HG03280 (cell line): ENCODE results near the gene FAM117A.
"Not testable (repeated sequence)": the region's sequence is repeated elsewhere in the genome, so short reads cannot be mapped to it uniquely, and the experiment has no call there.

Experiments
- ATAC-seq: cut with Tn5 transposase; IDR thresholded peaks from one replicate; pipeline ENCODE4 v1.9.1; 2021; ENCODE audit warnings: mild to moderate bottlenecking, moderate library complexity; ENCODE audit not compliant: unreplicated experiment

FAM117A gene

GRCh38 chr17:49741692-49742076, 22.2 kb downstream of the FAM117A start:
- no peak for ATAC-seq

GRCh38 chr17:49741009-49741691, 22.8 kb downstream of the FAM117A start:
- no peak for ATAC-seq

DNA sequence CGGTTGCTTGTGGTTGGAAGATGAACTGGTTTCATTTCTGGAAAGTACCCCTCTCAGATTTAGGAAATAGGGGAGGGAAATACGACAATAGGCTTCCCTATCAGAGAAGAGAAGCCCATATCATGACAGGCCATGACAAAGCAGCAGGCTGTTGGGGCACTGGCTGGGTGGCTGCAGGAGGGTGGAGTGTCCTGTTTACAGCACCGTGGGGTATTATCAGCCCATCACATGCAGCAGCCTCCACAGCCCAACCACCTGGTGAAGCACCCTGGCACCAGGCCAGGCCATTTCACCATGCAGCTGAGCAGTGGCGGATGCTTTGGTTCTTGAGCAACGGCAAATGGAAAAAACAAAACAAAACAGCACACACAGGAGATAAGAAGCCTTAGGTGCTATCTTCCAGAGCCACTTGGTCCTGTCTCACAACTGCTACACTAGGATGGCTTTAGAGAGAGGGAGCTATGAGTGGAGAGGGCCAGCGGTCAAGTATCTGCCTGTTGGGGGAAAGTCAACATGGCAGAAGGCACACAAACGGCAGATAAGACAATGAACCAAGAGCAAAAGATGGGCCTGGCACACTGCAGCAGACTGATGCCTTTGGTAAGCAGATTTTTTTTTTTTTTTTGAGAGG, 24.2 kb downstream of the FAM117A start:
- ATAC-seq = peak; percentile 49

GRCh38 chr17:49738456-49739163, 25.3 kb downstream of the FAM117A start:
- ATAC-seq = no peak

GRCh38 chr17:49734515-49735490, 29.1 kb downstream of the FAM117A start:
- ATAC-seq = no peak

- no peak for ATAC-seq
Observed at GRCh38 chr17:49731435-49731831, 32.5 kb downstream of the FAM117A start.

GRCh38 chr17:49730785-49731434, 33.0 kb downstream of the FAM117A start:
- ATAC-seq = no peak

GRCh38 chr17:49730078-49730784, 33.7 kb downstream of the FAM117A start:
- no peak for ATAC-seq

DNA sequence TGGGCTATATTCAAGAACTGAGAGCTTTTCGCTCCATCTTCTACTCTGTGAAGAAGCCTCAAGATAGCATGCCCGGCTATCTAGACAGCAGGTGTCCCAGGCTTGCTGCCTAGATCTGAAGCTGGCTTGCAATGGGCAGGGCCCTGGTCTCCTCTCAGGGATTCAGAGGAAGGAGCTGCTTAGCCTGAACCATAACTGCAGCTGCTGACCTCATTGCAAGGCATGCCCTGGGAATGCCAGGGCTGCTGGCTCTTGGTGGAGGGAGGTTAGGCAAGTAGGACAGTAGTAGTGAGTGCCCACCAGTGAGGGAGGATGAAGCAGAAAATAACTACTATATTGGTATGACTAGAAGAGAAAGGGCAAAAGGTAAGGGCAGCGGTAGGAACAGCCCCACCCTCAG, 34.9 kb downstream of the FAM117A start:
- no peak for ATAC-seq

DNA sequence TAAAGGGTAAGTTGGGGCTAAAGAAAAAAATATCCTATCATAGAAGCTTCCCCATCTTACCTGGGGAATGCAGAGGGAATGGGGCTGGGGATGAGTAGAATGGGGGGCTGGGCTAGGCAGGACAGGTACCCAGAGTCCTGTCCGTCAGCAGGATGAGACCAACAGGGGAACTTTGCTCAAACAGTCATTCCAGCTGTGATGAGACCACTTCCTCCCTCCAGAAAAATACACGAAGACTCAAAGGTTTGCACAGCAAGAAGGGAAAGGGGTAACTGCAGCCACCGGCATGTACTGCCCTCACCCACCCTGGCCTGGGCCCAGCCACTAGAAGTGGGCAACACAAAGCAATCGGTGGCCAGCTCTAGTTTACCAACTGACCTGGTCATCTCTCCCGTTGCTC, 35.5 kb downstream of the FAM117A start:
- no peak for ATAC-seq

GRCh38 chr17:49727380-49727779, 36.6 kb downstream of the FAM117A start:
- no peak for ATAC-seq

GRCh38 chr17:49725452-49726130, 38.3 kb downstream of the FAM117A start:
- ATAC-seq = no peak

DNA sequence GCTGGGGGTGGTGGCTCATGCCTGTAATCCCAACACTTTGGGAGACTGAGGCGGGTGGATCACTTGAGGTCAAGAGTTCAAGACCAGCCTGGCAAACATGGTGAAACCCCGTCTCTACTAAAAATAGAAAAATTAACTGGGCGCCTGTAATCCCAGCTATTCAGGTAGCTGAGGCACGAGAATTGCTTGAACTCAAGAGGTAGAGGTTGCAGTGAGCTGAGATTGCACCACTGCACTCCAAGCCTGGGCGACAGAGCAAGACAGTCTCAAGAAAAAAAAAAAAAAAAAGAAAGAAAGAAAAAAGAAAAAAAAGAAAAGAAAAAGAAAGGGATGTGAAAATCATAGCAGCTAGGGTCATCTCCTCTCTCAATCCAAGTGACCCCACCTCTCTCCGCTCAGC, 39.4 kb downstream of the FAM117A start:
- not testable (repeated sequence) for ATAC-seq

GRCh38 chr17:49723423-49723822, 40.5 kb downstream of the FAM117A start:
- ATAC-seq = no peak

DNA sequence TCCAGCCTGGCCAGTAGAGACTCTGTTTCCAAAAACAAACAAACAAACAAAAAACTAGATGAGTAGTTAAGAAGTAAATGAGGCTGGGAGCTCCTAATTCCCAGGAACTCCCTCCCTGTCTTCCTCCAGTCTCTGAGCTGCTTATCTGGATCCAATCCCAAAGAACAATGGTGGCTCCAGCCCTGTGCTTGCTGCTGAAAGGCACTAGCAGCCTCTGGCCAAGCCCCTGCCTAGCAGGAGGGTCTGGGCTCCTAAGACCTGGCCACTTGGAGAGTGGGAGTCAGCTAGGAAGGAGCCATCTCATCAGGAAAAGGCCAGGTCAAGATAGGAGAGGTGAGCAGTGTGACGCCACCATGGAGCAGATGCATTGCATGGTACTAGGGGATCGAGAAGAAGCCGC, 41.9 kb downstream of the FAM117A start:
- ATAC-seq = no peak

DNA sequence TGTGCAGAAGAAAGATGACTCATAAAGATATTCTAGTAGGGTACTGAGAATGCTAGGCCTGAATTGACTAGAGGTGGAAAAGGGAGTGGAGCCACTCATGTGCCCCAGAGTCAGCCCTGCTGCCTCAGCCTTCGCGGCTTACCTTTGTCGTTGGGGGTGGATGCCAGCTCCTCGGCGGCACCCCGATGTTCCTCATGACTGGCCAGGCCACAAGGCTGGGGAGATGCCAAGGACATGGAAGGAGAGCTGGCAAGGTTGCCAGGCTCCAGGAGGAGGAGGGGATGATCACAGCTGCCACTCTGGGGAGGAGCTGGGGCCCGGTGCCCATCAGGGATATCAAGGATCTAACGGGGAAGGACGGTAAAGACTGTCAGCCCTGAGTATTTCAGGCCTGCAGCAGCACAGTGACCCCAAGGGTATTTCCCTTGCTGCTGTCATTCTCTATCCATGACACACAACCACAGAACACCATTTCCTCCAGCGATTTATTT, 46.5 kb downstream of the FAM117A start:
- no peak for ATAC-seq

DNA sequence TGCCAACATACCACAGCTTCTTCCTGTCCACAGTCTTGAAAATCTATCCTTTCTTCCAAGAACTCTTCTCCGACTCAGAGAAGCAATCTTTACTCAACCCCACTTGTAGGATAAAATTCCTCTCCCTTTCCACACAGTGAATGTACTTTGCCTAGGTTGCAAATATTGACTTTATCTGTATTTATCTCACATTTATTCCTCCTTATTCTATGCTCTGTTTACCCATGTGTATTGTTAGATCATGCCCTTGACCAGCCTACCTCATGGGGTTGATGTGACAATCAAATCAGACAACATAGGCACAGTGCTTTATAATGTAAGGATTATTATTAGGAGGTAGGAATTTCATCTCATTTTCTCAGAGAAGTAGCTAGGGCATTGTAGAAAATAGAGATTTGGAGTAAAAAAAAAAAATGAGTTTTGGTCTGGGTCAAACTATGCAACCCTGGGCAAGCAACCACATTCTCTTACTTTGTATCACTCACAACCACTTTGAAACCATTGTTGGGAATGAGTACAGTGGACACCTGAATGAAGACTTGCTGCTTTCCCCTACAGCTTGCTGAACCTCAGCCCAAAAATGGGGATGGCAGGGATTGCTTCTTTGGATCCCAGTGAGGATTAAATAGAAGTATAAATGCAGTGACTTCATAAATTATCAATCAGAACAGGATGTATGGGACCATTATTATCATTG, 47.1 kb downstream of the FAM117A start:
- ATAC-seq = no peak

GRCh38 chr17:49715717-49716279, 48.1 kb downstream of the FAM117A start:
- no peak for ATAC-seq
